DOHH2 (cell line): ENCODE measurements around the gene SCUBE1.

Source experiments
- CTCF ChIP-seq: fragments of 200-600 bp; sonication (generic); IDR thresholded peaks from one replicate; pipeline ENCODE4 v1.5.1; 2014; ENCODE audit warnings: antibody characterized with exemption, mild to moderate bottlenecking, low read depth, low read length; ENCODE audit not compliant: poor library complexity, severe bottlenecking
- EZH2phosphoT487 ChIP-seq: fragments of 200-600 bp; sonication (generic); IDR thresholded peaks from 2 replicates; pipeline ENCODE4 v1.6.1; 2017; ENCODE audit warnings: borderline replicate concordance, mild to moderate bottlenecking, antibody characterized with exemption, low read length, moderate library complexity, mixed read lengths

- TF ChIP-seq CTCF (no peak), EZH2phosphoT487 (no peak)
These were observed 102.6 kb downstream of the SCUBE1 start for GRCh38 chr22:43240614-43241013.
